K562 (cell line): ENCODE results near the gene C1orf105. TPM values are rescaled to one million over a fixed set of nuclear protein-coding genes. Genes with fewer than 3 reads are reported as not detected.

Experiments used
- ATAC-seq: fragments of 200-7000 bp; cut with Tn5 transposase; 3 replicates; pipeline ENCODE4 v1.9.1; 2020; ENCODE audit warnings: moderate library complexity
- Bru-seq: library from RNA; stranded (reverse); fragments of 400-500 nt; gene quantifications from one replicate; lab custom pipeline; 2021; lab: Mats Ljungman, UMichigan
- BruChase-seq, 2 experiments: library from RNA; stranded (reverse); fragments of 400-500 nt; gene quantifications; one replicate each; lab custom pipeline; 2021; lab: Mats Ljungman, UMichigan
- BruUV-seq: library from RNA; stranded (reverse); fragments of 400-500 nt; replicated peaks from 2 replicates; lab custom pipeline; 2021; lab: Mats Ljungman, UMichigan
- CTCF ChIA-PET: fragments of 300-600 bp; formaldehyde crosslinking; extraction: SDS; loops from one replicate; lab custom pipeline; 2021; ENCODE audit warnings: low intra/inter-chr PET ratio; lab: Yijun Ruan, JAX
- POLR2A ChIA-PET: fragments of 300-600, 350-650 bp; sonication (Branson Sonifier 250); formaldehyde crosslinking; extraction: SDS; loops from one replicate; lab custom pipeline; 2021; ENCODE audit warnings: antibody characterized with exemption, inconsistent platforms; lab: Yijun Ruan, JAX
- DNase-seq, 4 experiments: peaks; one replicate each; pipeline versions ENCODE4 v3.0.0 to v3.0.0-alpha.2; 2011 to 2018; ENCODE audit warnings: low spot score in 3 of 4, mixed read lengths in 3 of 4; ENCODE audit errors: extremely low read depth in 1 of 4
- FAIRE-seq: peaks from 2 replicates; lab custom pipeline; 2011; peaks lifted over from hg19 to GRCh38; lab: Jason Lieb, UNC
- H2AFZ ChIP-seq: 2 replicates; pipeline ENCODE4 v1.6.0; 2011; ENCODE audit warnings: low read depth, low read length, control low read depth, inconsistent platforms
- H3K27ac ChIP-seq: fragments of 200-600 bp; 3 replicates; pipeline ENCODE4 v1.8.0; 2011; ENCODE audit warnings: low read depth, mild to moderate bottlenecking, control low read depth, inconsistent platforms, low read length, moderate library complexity, mixed read lengths; ENCODE audit errors: extremely low read depth
- H3K27me3 ChIP-seq, 2 experiments: fragments of 300-600 bp in 1 of 2; 2 replicates in 1 of 2; 3 replicates in 1 of 2; pipeline versions ENCODE4 v1.6.0 to v1.8.0; 2011; ENCODE audit warnings: inconsistent platforms in 2 of 2, low read length in 2 of 2, mild to moderate bottlenecking in 1 of 2, mixed read lengths in 1 of 2, moderate library complexity in 1 of 2; ENCODE audit not compliant: control insufficient read depth in 2 of 2, insufficient read depth in 2 of 2
- H3K36me3 ChIP-seq: fragments of 300-600 bp; 3 replicates; pipeline ENCODE4 v1.8.0; 2011; ENCODE audit warnings: mild to moderate bottlenecking, low read length, inconsistent platforms; ENCODE audit not compliant: control insufficient read depth, insufficient read depth
- H3K4me1 ChIP-seq, 2 experiments: fragments of 200-600 bp in 1 of 2; replicated peaks in 1 of 2; 2 replicates in 1 of 2; 3 replicates in 1 of 2; pipeline versions ENCODE4 v1.5.1 to v1.8.0; 2011; ENCODE audit warnings: inconsistent platforms in 2 of 2, low read length in 2 of 2, mild to moderate bottlenecking in 1 of 2, mixed read lengths in 1 of 2, moderate library complexity in 1 of 2; ENCODE audit not compliant: control insufficient read depth in 2 of 2, insufficient read depth in 2 of 2
- H3K4me2 ChIP-seq: 2 replicates; pipeline ENCODE4 v1.6.1; 2011; ENCODE audit warnings: low read length, control low read depth, inconsistent platforms, mixed read lengths; ENCODE audit not compliant: insufficient read depth
- H3K4me3 ChIP-seq: fragments of 200-600 bp; sonication (generic), shearing (Covaris generic); 2 replicates; pipeline ENCODE4 v1.5.1; 2016; ENCODE audit warnings: control low read depth, inconsistent platforms
- H3K79me2 ChIP-seq: fragments of 200-600 bp; 3 replicates; pipeline ENCODE4 v1.8.0; 2011; ENCODE audit warnings: low read length, inconsistent platforms; ENCODE audit not compliant: control insufficient read depth, insufficient read depth
- H3K9ac ChIP-seq, 2 experiments: 2 replicates each; pipeline versions ENCODE4 v1.6.0 to v1.6.1; 2011; ENCODE audit warnings: low read depth in 2 of 2, low read length in 2 of 2, control low read depth in 1 of 2, inconsistent platforms in 1 of 2, mild to moderate bottlenecking in 1 of 2, mixed read lengths in 1 of 2; ENCODE audit not compliant: insufficient read depth in 1 of 2
- H3K9me1 ChIP-seq: one replicate; pipeline ENCODE4 v1.6.0; 2011; ENCODE audit warnings: inconsistent platforms, mild to moderate bottlenecking, low read length, moderate library complexity; ENCODE audit not compliant: control insufficient read depth, insufficient read depth
- H3K9me3 ChIP-seq: replicated peaks from 2 replicates; pipeline ENCODE4 v1.5.1; 2011; ENCODE audit warnings: low read depth, low read length, inconsistent platforms; ENCODE audit not compliant: control insufficient read depth, insufficient read depth
- H4K20me1 ChIP-seq: replicated peaks from 2 replicates; pipeline ENCODE4 v1.6.1; 2011; ENCODE audit warnings: low read length, inconsistent platforms, mixed read lengths; ENCODE audit not compliant: control insufficient read depth, insufficient read depth
- BCL6 ChIP-seq: fragments of 250-450 bp; sonication (Bioruptor Pico); IDR thresholded peaks from 2 replicates; pipeline ENCODE4 v1.4.0; 2020
- C11orf30 ChIP-seq: fragments of 450-650 bp; IDR thresholded peaks from 2 replicates; pipeline ENCODE4 v1.6.1; 2016; ENCODE audit warnings: low read depth, mild to moderate bottlenecking
- CHCHD3 ChIP-seq: fragments of 250-450 bp; sonication (Bioruptor Pico); IDR thresholded peaks from 2 replicates; pipeline ENCODE4 v2.1.2; 2022; ENCODE audit warnings: mild to moderate bottlenecking
- KAT7 ChIP-seq: sonication (generic); formaldehyde crosslinking; IDR thresholded peaks from 2 replicates; pipeline ENCODE4 v1.8.0; 2022; ENCODE audit warnings: missing genetic modification reagents, mild to moderate bottlenecking, borderline replicate concordance
- MAFG ChIP-seq: fragments of 450-650 bp; conservative IDR thresholded peaks from 2 replicates; pipeline ENCODE4 v1.6.1; 2016; ENCODE audit warnings: missing genetic modification characterization, missing compliant biosample characterization
- PHF21A ChIP-seq: fragments of 450-650 bp; IDR thresholded peaks from 2 replicates; pipeline ENCODE4 v1.6.1; 2017; ENCODE audit warnings: low read depth, borderline replicate concordance
- RBFOX2 ChIP-seq: fragments of 200-400 bp; formaldehyde crosslinking; IDR thresholded peaks from 2 replicates; pipeline ENCODE4 v1.6.1; 2017; ENCODE audit warnings: low read depth, mild to moderate bottlenecking, low read length, moderate library complexity
- RBM39 ChIP-seq: fragments of 200-400 bp; formaldehyde crosslinking; optimal IDR thresholded peaks from 2 replicates; pipeline ENCODE3; 2018; ENCODE audit warnings: low read depth, low read length
- RHOXF2B ChIP-seq: fragments of 250-450 bp; sonication (Bioruptor Pico); conservative IDR thresholded peaks from 2 replicates; pipeline ENCODE4 v1.5.1; 2021
- SIN3B ChIP-seq: fragments of 450-650 bp; IDR thresholded peaks from 2 replicates; pipeline ENCODE4 v1.6.1; 2017; ENCODE audit warnings: low read depth, mild to moderate bottlenecking, moderate library complexity
- ZNF133 ChIP-seq: fragments of 250-450 bp; sonication (Bioruptor Pico); IDR thresholded peaks from 2 replicates; pipeline ENCODE4 v1.4.0; 2020; ENCODE audit warnings: mild to moderate bottlenecking
- ZNF316 ChIP-seq: fragments of 450-650 bp; IDR thresholded peaks from 2 replicates; pipeline ENCODE4 v1.6.1; 2016
- ZNF695 ChIP-seq: fragments of 450-650 bp; formaldehyde crosslinking; IDR thresholded peaks from 2 replicates; pipeline ENCODE4 v1.4.0; 2020; ENCODE audit warnings: mild to moderate bottlenecking, moderate library complexity
- WGBS: fragments of 100-300 bp; shearing (Covaris generic); methylation state at CpG from one replicate; pipeline ENCODE4 v1.1.6; 2016; ENCODE audit warnings: low coverage, mixed read lengths; ENCODE audit not compliant: insufficient coverage; ENCODE audit errors: missing lambda C conversion rate; 5-methylcytosine and 5-hydroxymethylcytosine counted together
- in situ Hi-C: fragments of 300-500 bp; cut with MboI; formaldehyde crosslinking; loops from 4 replicates; pipeline ENCODE4 v1.15.0; 2018; ENCODE audit warnings: inconsistent platforms, mixed read lengths
- intact Hi-C: fragments of 100-400 bp; cut with micrococcal nuclease; formaldehyde crosslinking; loops from 2 replicates; pipeline ENCODE4 v1.14.2; 2022
- long read RNA-seq, 3 experiments: library from polyadenylated mRNA in 2 of 3; library from RNA in 1 of 3; unstranded in 2 of 3; stranded (forward) in 1 of 3; transcript quantifications; one replicate each; pipeline ENCODE4 v2.0.0, GENCODE V29; 2019 to 2022
- polyA minus RNA-seq, 3 experiments: library from RNA; depleted of rRNA, polyadenylated mRNA; stranded (reverse); fragments of >200 nt; gene quantifications; 2 replicates each; pipeline ENCODE4 v1.2.3, GENCODE V29; 2011
- polyA plus RNA-seq, 8 experiments: library from polyadenylated mRNA; depleted of rRNA in 4 of 8; stranded (reverse) in 5 of 8; unstranded in 3 of 8; fragments of >200 nt; fragmentation: Nextera tagmentation in 2 of 8; fragmentation: Illumina TruSeq in 1 of 8; extraction: Ambion mirVana in 2 of 8; extraction: Trizol in 1 of 8; gene quantifications; 2 replicates each; pipeline versions ENCODE4 v1.2.1 to v1.2.3, GENCODE V29; 2011 to 2014; ENCODE audit warnings: inconsistent platforms in 1 of 8, missing spikeins in 1 of 8
- total RNA-seq, 7 experiments: library from RNA; depleted of rRNA in 6 of 7; stranded (reverse); fragments of >200 nt in 6 of 7; fragmentation: Illumina TruSeq in 2 of 7; extraction: Trizol in 2 of 7; gene quantifications; 2 replicates each; pipeline versions ENCODE4 v1.2.1 to v1.2.3, GENCODE V29; 2011 to 2021; ENCODE audit warnings: low replicate concordance in 1 of 7
- TF ChIP-seq, protein P1 (sequence below): fragments of 200-400 bp; formaldehyde crosslinking; IDR thresholded peaks from 2 replicates; pipeline ENCODE4 v1.6.1; 2017; ENCODE audit warnings: mild to moderate bottlenecking, low read depth, low read length, moderate library complexity
- TF ChIP-seq, protein P2 (sequence below): sonication (generic); formaldehyde crosslinking; IDR thresholded peaks from 2 replicates; pipeline ENCODE4 v1.8.1; 2023; ENCODE audit warnings: mild to moderate bottlenecking, missing genetic modification reagents

Gene C1orf105, protein sequence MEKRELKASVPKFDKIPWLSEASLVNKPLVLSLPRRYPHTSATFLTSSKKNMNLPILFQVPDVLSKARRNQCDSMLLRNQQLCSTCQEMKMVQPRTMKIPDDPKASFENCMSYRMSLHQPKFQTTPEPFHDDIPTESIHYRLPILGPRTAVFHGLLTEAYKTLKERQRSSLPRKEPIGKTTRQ
- not detected in 2 replicates for total RNA-seq (2011; cell fraction: chromatin; rRNA removed; ENCODE audit: low replicate concordance)
- not detected in 2 replicates for total RNA-seq (2011; cell fraction: nucleolus; rRNA removed)
- total RNA-seq (2011; cell fraction: nucleoplasm; rRNA removed) = not detected in 2 replicates
- total RNA-seq (2014; rRNA removed) (not detected in 2 replicates), total RNA-seq (2014; rRNA removed; fragmentation: Illumina TruSeq; extraction: Trizol) (not detected in 2 replicates), total RNA-seq (2015; rRNA removed; fragmentation: Illumina TruSeq; extraction: Trizol) (not detected in 2 replicates), total RNA-seq (2021) (not detected in 2 replicates), polyA plus RNA-seq (2011; rRNA removed) (0.08 TPM in 1 of 2 replicates, not detected in the other), polyA plus RNA-seq (2014; fragmentation: Illumina TruSeq; extraction: Trizol) (0.19 TPM in 1 of 2 replicates, not detected in the other), polyA plus RNA-seq (2014; fragmentation: Nextera tagmentation; extraction: Ambion mirVana) (not detected), polyA plus RNA-seq (2014; rRNA removed) (not detected in 2 replicates), polyA minus RNA-seq (2011; rRNA and poly(A)+ RNA removed) (not detected in 2 replicates), Bru-seq, nascent RNA (percentile 6 among the genes with signal in this experiment), BruChase-seq, experiment 1, labeled RNA remaining after a 2-hour chase (percentile 2 among the genes with signal in this experiment), BruChase-seq, experiment 2, labeled RNA remaining after a 6-hour chase (percentile 10 among the genes with signal in this experiment)
- not detected in 2 replicates for polyA plus RNA-seq (2011; cell fraction: cytosol; rRNA removed)
- polyA plus RNA-seq (2011; cell fraction: nucleus; rRNA removed) = not detected in 2 replicates
- not detected in 2 replicates for polyA plus RNA-seq (2012)
- polyA minus RNA-seq (2011; cell fraction: cytosol; rRNA and poly(A)+ RNA removed) = not detected in 2 replicates
- not detected in 2 replicates for polyA minus RNA-seq (2011; cell fraction: nucleus; rRNA and poly(A)+ RNA removed)
- long read RNA-seq, experiment 1 = 0 reads
- long read RNA-seq, experiment 2, partial matches to known transcripts = 0 of 1 reads
- long read RNA-seq, experiment 2, other reads (novel, unspliced or antisense) = 1 of 1 reads
- long read RNA-seq, experiment 3 = 0 reads

DNA sequence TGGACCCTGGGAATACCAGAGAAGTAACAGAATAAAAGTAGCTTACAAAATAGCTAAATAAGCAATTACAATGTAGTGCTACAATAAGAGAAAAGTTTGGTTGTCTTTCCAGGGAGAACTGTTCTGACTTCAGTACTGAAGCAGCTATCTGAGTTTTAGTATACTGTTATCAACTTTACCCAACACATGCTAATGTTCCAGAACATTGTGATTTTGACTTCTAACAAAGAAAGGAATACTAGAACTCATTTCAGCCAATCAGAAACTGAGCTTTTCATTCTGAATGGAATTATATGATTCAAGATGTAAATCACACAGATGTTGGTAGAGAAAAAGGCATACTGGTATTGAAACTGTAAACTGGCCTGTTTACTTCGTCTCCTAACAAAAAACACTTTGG is at the start of gene C1orf105:
C1orf105 (plus strand) TSS at position 301 of the 400 bp plus-strand sequence. CDS start 201 bp downstream, outside the sequence.
- Histone ChIP-seq H3K36me3 (no peaks in the 10 kb centered on the region), H3K9ac (no peak within 1 kb of the TSS), H3K9me1 (no peaks in the 10 kb centered on the region), H4K20me1 (no peaks in the 10 kb centered on the region), H3K27me3 (no peaks in the 10 kb centered on the region; a peak in 1 of 5 replicates), H3K9me3 (no peaks in the 10 kb centered on the region), H3K79me2 (no peaks in the 10 kb centered on the region), H3K4me2 (no peak within 1 kb of the TSS), H2AFZ (no peak within 1 kb of the TSS), H3K27ac (no peak within 1 kb of the TSS), H3K4me3 (no peak within 1 kb of the TSS), H3K4me1 (peaks cover 0 to 7% of the 10 kb centered on the region in 2 experiments; a peak in 2 of 5 replicates)
- DNase-seq (no peak), FAIRE-seq (no peak), ATAC-seq (no peak)
- intact Hi-C loops = loop anchor here (10.0 kb wide), 2 partner anchors 776 to 784 kb away; partner anchors contain the start of gene TNFSF4
- POLR2A ChIA-PET = interaction anchor here (0.5 to 1.2 kb wide), 3 partner anchors 11 to 134 kb away, joined by 3 to 4 read pairs (median 3); no protein-coding TSS in a partner anchor
- WGBS = 0% methylated on average over 1 of the region's 1 CpG
- CTCF ChIA-PET = no interaction called here
- in situ Hi-C loops = no loop called here
- no TSS peak for BruUV-seq
- TF ChIP-seq, protein P1, sequence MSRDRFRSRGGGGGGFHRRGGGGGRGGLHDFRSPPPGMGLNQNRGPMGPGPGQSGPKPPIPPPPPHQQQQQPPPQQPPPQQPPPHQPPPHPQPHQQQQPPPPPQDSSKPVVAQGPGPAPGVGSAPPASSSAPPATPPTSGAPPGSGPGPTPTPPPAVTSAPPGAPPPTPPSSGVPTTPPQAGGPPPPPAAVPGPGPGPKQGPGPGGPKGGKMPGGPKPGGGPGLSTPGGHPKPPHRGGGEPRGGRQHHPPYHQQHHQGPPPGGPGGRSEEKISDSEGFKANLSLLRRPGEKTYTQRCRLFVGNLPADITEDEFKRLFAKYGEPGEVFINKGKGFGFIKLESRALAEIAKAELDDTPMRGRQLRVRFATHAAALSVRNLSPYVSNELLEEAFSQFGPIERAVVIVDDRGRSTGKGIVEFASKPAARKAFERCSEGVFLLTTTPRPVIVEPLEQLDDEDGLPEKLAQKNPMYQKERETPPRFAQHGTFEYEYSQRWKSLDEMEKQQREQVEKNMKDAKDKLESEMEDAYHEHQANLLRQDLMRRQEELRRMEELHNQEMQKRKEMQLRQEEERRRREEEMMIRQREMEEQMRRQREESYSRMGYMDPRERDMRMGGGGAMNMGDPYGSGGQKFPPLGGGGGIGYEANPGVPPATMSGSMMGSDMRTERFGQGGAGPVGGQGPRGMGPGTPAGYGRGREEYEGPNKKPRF = no peak
- TF ChIP-seq PHF21A = no peak
- no peak for TF ChIP-seq ZNF695
- peak; percentile 45 for TF ChIP-seq C11orf30
- TF ChIP-seq RBFOX2 = no peak
- TF ChIP-seq BCL6 (CRISPR knock-in tag) = no peak
- no peak for TF ChIP-seq RBM39
- TF ChIP-seq ZNF316 = peak; percentile 48
- TF ChIP-seq SIN3B = no peak
- no peak for TF ChIP-seq RHOXF2B (CRISPR knock-in tag)
- no peak for TF ChIP-seq CHCHD3 (CRISPR knock-in tag)
- TF ChIP-seq, protein P2, sequence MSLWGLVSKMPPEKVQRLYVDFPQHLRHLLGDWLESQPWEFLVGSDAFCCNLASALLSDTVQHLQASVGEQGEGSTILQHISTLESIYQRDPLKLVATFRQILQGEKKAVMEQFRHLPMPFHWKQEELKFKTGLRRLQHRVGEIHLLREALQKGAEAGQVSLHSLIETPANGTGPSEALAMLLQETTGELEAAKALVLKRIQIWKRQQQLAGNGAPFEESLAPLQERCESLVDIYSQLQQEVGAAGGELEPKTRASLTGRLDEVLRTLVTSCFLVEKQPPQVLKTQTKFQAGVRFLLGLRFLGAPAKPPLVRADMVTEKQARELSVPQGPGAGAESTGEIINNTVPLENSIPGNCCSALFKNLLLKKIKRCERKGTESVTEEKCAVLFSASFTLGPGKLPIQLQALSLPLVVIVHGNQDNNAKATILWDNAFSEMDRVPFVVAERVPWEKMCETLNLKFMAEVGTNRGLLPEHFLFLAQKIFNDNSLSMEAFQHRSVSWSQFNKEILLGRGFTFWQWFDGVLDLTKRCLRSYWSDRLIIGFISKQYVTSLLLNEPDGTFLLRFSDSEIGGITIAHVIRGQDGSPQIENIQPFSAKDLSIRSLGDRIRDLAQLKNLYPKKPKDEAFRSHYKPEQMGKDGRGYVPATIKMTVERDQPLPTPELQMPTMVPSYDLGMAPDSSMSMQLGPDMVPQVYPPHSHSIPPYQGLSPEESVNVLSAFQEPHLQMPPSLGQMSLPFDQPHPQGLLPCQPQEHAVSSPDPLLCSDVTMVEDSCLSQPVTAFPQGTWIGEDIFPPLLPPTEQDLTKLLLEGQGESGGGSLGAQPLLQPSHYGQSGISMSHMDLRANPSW = no peak
- TF ChIP-seq ZNF133 = no peak
- 0 out of 2 replicates have a peak, but pooled peaks have one; percentile 8 for TF ChIP-seq MAFG
- no peak for TF ChIP-seq KAT7
